Ishikawa (cell line): Measurements from ENCODE around the gene IGFBP3.

Experiments
- CREB1 ChIP-seq: IDR thresholded peaks from 2 replicates; pipeline ENCODE4 v1.6.1; 2012; ENCODE audit warnings: low read depth
- EGR1 ChIP-seq: IDR thresholded peaks from 2 replicates; pipeline ENCODE4 v1.6.1; 2012
- EP300 ChIP-seq: IDR thresholded peaks from 2 replicates; pipeline ENCODE4 v1.6.1; 2012; ENCODE audit warnings: borderline replicate concordance
- FOXM1 ChIP-seq: IDR thresholded peaks from 2 replicates; pipeline ENCODE4 v1.6.1; 2012; ENCODE audit warnings: low read depth, borderline replicate concordance
- NFIC ChIP-seq: IDR thresholded peaks from 2 replicates; pipeline ENCODE4 v1.6.1; 2012
- TAF1 ChIP-seq: IDR thresholded peaks from 2 replicates; pipeline ENCODE4 v1.6.1; 2012; ENCODE audit warnings: low read depth, mild to moderate bottlenecking
- TEAD4 ChIP-seq: IDR thresholded peaks from 2 replicates; pipeline ENCODE4 v1.6.1; 2012
- TF ChIP-seq, protein P1 (sequence below): IDR thresholded peaks from 2 replicates; pipeline ENCODE4 v1.6.1; 2012; ENCODE audit warnings: low read depth, mild to moderate bottlenecking
- TF ChIP-seq, protein P2 (sequence below): IDR thresholded peaks from 2 replicates; pipeline ENCODE4 v1.6.1; 2012

DNA sequence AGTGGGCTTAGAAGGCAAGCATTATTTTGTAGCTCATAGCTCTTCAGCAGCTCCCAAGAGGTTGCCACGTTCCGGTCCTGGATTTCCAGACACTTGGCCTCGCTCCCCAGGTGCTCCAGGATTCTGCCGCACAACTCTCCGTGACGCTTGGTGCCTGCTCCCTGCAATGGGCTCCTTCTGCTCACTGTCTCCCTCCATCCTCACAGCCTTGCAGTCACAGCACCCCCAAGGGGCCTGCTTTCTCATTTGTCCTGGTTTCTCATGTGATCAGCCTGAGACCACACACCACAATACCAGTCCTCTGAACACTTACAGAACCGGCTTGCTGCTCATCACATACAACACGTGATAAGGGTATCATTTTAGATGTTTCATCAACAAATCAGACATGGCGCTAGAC is 9.8 kb downstream of the IGFBP3 start:
- TF ChIP-seq NFIC (no peak), TAF1 (no peak), EGR1 (no peak), EP300 (no peak), FOXM1 (no peak), TEAD4 (no peak), CREB1 (no peak)
- TF ChIP-seq, protein P1, sequence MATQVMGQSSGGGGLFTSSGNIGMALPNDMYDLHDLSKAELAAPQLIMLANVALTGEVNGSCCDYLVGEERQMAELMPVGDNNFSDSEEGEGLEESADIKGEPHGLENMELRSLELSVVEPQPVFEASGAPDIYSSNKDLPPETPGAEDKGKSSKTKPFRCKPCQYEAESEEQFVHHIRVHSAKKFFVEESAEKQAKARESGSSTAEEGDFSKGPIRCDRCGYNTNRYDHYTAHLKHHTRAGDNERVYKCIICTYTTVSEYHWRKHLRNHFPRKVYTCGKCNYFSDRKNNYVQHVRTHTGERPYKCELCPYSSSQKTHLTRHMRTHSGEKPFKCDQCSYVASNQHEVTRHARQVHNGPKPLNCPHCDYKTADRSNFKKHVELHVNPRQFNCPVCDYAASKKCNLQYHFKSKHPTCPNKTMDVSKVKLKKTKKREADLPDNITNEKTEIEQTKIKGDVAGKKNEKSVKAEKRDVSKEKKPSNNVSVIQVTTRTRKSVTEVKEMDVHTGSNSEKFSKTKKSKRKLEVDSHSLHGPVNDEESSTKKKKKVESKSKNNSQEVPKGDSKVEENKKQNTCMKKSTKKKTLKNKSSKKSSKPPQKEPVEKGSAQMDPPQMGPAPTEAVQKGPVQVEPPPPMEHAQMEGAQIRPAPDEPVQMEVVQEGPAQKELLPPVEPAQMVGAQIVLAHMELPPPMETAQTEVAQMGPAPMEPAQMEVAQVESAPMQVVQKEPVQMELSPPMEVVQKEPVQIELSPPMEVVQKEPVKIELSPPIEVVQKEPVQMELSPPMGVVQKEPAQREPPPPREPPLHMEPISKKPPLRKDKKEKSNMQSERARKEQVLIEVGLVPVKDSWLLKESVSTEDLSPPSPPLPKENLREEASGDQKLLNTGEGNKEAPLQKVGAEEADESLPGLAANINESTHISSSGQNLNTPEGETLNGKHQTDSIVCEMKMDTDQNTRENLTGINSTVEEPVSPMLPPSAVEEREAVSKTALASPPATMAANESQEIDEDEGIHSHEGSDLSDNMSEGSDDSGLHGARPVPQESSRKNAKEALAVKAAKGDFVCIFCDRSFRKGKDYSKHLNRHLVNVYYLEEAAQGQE = no peak
- TF ChIP-seq, protein P2, sequence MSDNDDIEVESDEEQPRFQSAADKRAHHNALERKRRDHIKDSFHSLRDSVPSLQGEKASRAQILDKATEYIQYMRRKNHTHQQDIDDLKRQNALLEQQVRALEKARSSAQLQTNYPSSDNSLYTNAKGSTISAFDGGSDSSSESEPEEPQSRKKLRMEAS = no peak
